Renal cortical epithelial cell (primary cell): Measurements from ENCODE around the gene LRRC40. TPM values are rescaled to one million over a fixed set of nuclear protein-coding genes. Genes with fewer than 3 reads are reported as not detected.

ENCODE experiments used
- DNase-seq: peaks from one replicate; pipeline ENCODE4 v3.0.0-alpha.2; 2011; ENCODE audit warnings: low read depth
- total RNA-seq: library from RNA; depleted of rRNA; stranded (reverse); fragments of >200 nt; gene quantifications from 2 replicates; pipeline ENCODE4 v1.2.3, GENCODE V29; 2014

The LRRC40 gene
- total RNA-seq, 1 donor from 2014 or later, result 36.4 TPM

DNA sequence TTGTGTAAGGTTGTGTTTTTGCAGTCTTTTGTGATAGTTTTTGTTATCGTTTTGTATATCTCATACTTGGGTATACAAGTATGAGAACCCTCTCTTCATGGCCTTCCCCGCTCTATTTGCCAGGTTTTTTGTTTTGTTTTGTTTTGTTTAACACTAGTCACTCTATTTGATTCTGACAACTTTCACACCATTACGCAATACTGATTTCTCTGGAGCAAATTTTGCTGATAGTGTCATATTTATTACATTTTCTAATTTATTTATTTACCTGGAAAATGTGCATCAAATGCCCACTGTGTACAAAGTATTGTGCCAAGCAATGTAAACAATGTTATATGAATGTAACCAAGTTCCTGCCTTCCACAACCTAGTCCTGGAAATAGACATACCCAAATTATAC lies 90.1 kb downstream of the LRRC40 start:
- no peak for DNase-seq

DNA sequence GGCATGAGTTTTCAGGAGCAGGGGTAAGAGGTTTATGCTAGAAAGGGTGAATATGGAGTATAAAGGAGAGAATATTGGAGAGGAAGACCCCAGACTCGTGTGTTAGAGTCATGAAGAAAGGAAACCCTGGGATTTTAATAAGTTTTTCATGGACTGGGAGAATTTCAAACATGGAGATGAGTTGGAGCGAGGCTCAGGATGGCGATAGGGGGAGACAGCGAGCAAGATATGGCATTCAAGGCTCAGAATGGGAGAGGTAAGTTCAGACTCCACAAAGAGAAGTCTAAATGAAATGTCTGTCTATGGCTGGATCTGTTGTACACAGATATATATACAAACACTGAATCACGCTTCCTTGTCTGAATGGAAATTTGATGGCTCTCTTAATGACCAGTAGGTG lies 92.5 kb downstream of the LRRC40 start:
- no peak for DNase-seq

DNA sequence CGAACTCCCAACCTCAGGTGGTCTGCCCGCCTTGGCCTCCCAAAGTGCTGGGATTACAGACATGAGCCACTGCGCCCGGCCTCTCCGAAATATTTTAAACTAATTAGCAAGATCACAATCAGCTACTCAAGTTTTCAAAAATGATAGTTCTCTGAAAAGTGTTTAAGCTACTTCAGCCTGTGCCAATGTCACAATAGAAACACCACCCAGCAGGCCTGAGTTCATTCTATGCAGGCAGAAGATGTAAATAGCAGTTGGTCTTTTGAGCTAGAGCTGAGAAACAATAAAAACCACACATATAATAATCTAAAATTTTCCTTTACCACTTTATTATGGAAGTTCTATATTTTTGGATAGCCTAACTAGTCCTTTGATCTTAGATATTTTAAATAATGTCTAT lies 96.1 kb downstream of the LRRC40 start:
- no peak for DNase-seq

DNA sequence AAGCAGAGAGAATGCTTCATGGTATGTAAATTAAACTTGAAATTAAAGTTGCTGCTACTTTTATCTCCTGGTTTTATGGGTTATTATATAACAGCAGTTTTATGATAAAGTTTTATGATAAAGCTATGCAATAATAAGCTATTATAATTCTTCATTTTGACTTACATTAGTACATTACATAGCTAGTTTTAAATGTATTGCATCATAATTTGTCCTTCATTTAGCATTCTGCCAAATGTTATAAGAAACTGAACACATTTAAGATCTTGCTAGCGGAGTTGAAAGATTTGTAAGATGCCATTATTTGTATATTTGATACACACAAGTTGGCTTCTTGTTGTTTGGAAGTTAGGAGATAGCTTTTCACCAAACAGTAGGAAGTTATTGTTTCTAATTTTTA lies 101.6 kb downstream of the LRRC40 start:
- no peak for DNase-seq

DNA sequence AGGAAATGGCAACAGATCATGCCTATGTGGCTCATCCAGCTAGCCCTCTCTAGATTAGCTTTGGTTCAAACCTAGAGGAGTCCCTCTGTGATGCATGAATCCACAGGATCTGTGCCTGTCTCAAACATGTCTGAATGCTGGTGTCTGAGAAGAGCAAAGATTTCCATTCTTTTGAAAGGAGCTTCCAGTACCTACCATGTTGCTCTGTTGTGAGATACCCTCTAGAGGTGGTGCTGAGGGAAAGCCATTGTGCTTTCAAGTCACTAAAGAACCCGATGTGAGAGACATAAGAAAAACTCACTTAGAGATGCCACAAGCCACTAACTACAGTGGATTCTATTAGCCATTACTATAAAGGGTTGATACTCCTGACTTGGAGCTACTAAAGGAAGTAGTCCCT lies 103.6 kb downstream of the LRRC40 start:
- DNase-seq, result no peak

DNA sequence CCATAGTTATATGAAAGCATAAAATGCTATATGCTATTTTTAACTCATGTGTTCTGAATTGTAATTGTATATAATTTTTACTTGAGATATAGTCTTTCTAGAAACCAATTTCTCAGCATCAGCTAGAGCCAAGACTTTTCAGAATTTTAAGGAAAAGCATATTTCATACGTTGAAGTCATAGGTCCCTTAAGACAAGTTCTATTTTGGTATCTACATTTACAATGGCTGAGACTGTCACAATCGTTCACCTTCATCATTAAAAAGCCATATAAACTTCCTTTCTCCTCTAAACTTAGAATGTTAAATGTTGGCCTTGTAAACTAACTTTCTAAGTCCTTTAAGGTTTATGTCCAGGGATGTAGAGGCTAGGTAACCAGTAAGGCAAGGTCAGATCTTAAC lies 104.1 kb downstream of the LRRC40 start:
- DNase-seq, result no peak

Other genes with a start within 250 kb of the LRRC40 start
- 79.5 and 140 TPM in 2 replicates for gene SRSF11, start 15.8 kb upstream of the LRRC40 start, total RNA-seq
- gene ANKRD13C, start 149.1 kb upstream of the LRRC40 start, total RNA-seq, result 34.2 and 34.7 TPM in 2 replicates
- 3.9 and 4.3 TPM in 2 replicates for gene CTH, start 205.7 kb upstream of the LRRC40 start, total RNA-seq